Naive thymus-derived CD8-positive, alpha-beta T cell (primary cell): ENCODE results near the gene VCX2. TPM values are rescaled to one million over a fixed set of nuclear protein-coding genes. Genes with fewer than 3 reads are reported as not detected.
"Not testable (repeated sequence)": the region's sequence is repeated elsewhere in the genome, so short reads cannot be mapped to it uniquely, and the experiment has no call there.

Experiments
- ATAC-seq, 2 donors: fragments of 150-1000 bp; cut with Tn5 transposase in 1 of 2; sonication (Bioruptor Pico), chemical (Tn5 transposase) in 1 of 2; 1 replicate in 1 of 2; 2 replicates in 1 of 2; pipeline ENCODE4 v1.10.0; 2021; ENCODE audit warnings: mild to moderate bottlenecking in 2 of 2, moderate library complexity in 2 of 2
- POLR2A ChIA-PET: fragments of 350-600 bp; sonication (Branson Sonifier 250); formaldehyde crosslinking; loops from one replicate; lab custom pipeline; 2021; ENCODE audit warnings: antibody characterized with exemption; lab: Charles Lee
- DNase-seq, 10 donors: peaks; one replicate each; pipeline versions ENCODE4 v3.0.0 to v3.0.0-alpha.2; 2020 to 2022
- H3K27ac Mint-ChIP-seq, 10 donors: one replicate each; pipeline ENCODE4 v1.8.0; 2020 to 2022; ENCODE audit warnings: mild to moderate bottlenecking in 10 of 10, mixed read lengths in 10 of 10, moderate library complexity in 4 of 10, inconsistent platforms in 1 of 10
- H3K27me3 Mint-ChIP-seq, 5 donors: one replicate each; pipeline ENCODE4 v1.8.0; 2021 to 2022; ENCODE audit warnings: mixed read lengths in 5 of 5
- H3K36me3 Mint-ChIP-seq, 3 donors: one replicate each; pipeline ENCODE4 v1.8.0; 2020 to 2022; ENCODE audit warnings: mixed read lengths in 3 of 3, mild to moderate bottlenecking in 2 of 3, inconsistent platforms in 1 of 3
- H3K4me1 Mint-ChIP-seq, 4 donors: one replicate each; pipeline ENCODE4 v1.8.0; 2021 to 2022; ENCODE audit warnings: mixed read lengths in 4 of 4
- H3K4me3 Mint-ChIP-seq, 10 donors: one replicate each; pipeline ENCODE4 v1.8.0; 2020 to 2022; ENCODE audit warnings: mild to moderate bottlenecking in 10 of 10, mixed read lengths in 10 of 10, moderate library complexity in 6 of 10, inconsistent platforms in 1 of 10
- H3K9me3 Mint-ChIP-seq, 9 donors: one replicate each; pipeline ENCODE4 v1.8.0; 2020 to 2022; ENCODE audit warnings: mixed read lengths in 9 of 9, mild to moderate bottlenecking in 3 of 9, inconsistent platforms in 1 of 9, moderate library complexity in 1 of 9
- polyA plus RNA-seq, 3 donors: library from polyadenylated mRNA; unstranded; fragments of 300-500 nt; fragmentation: Illumina TruSeq; gene quantifications; one replicate each; pipeline ENCODE4 v1.2.3, GENCODE V29; 2021
- total RNA-seq, 8 experiments: library from RNA in 2 of 8; stranded (reverse) in 2 of 8; gene quantifications; one replicate each; pipeline ENCODE4 v1.2.3 and lab custom pipeline; 2021 to 2026

The VCX2 gene
- total and polyA plus RNA-seq, 5 experiments from 2014 or later, result not detected

DNA sequence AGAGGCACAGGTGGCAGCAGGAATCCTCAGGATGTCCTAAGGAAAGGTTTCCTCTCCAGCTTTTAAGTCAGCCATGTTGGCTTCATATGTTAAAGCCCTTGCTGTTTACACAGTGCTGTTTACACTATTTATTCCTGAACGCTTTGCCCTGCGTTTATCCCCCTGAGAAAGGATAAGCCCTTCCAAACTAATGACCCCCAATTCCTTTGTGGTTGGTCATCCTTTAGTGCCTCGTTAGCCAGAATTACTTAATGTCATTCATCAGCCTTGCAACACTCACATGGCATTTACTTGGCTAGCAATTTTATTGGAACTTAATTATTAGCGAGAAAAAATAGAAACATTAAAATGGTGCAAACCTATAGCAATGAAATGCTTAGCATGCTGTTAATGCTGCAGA, 23.8 kb downstream of the VCX2 start:
- Mint-ChIP-seq H3K4me3 (no peak overlapping the region), H3K4me1 (peaks cover 0 to 3% (median 0%) of the 10 kb centered on the region in 4 donors), H3K27me3 (no peaks in the 10 kb centered on the region), H3K36me3 (peaks cover 0 to 33% (median 11%) of the 10 kb centered on the region in 3 donors), H3K27ac (no peak overlapping the region), H3K9me3 (peaks cover 0 to 74% (median 20%) of the 10 kb centered on the region in 9 donors)
- POLR2A ChIA-PET, result no interaction called here
- no peak for ATAC-seq
- no peak for DNase-seq

DNA sequence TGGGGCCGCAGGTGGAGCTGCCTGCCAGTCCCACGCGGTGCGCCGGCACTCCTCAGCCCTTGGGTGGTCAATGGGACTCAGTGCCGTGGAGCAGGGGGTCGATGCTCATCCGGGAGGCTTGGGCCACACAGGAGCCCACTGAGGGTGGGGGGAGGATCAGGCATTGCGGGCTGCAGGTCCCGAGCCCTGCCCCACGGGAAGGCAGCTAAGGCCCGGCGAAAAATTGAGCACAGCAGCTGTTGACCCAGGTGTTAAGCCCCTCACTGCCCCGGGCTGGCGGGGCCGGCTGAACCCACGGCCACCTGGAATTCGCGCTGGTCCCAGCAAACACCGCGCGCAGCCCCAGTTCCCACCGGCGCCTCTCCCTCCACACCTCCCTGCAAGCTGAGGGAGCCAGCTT, 26.1 kb downstream of the VCX2 start:
- H3K36me3 Mint-ChIP-seq, result peaks cover 0 to 31% (median 6%) of the 10 kb centered on the region in 3 donors
- ATAC-seq, result no peak
- no peak overlapping the region for H3K4me3 Mint-ChIP-seq
- H3K4me1 Mint-ChIP-seq, result peaks cover 0 to 3% (median 0%) of the 10 kb centered on the region in 4 donors
- H3K9me3 Mint-ChIP-seq, result peaks cover 0 to 56% (median 14%) of the 10 kb centered on the region in 9 donors
- no peak overlapping the region for H3K27ac Mint-ChIP-seq
- POLR2A ChIA-PET, result no interaction called here
- H3K27me3 Mint-ChIP-seq, result no peaks in the 10 kb centered on the region
- no peak for DNase-seq

DNA sequence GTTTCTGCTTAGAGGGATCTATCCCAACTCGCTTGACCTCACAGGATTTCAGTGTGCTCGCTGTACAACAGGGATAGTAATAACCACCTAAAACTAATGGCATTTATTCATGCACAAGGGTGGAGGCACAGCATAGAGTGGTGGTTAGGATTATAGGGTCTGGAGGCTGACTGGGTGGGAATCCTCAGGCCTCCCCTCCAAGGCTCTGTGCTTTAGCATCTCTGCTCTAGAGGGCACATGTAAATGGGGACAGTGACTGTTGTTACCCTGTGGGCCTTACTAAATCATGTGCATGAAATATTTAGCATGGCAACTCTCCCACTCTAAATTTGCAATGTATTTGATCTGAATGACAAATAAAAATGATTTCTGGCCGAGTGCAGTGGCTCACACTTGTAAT, 29.2 kb downstream of the VCX2 start:
- ATAC-seq, result no peak

DNA sequence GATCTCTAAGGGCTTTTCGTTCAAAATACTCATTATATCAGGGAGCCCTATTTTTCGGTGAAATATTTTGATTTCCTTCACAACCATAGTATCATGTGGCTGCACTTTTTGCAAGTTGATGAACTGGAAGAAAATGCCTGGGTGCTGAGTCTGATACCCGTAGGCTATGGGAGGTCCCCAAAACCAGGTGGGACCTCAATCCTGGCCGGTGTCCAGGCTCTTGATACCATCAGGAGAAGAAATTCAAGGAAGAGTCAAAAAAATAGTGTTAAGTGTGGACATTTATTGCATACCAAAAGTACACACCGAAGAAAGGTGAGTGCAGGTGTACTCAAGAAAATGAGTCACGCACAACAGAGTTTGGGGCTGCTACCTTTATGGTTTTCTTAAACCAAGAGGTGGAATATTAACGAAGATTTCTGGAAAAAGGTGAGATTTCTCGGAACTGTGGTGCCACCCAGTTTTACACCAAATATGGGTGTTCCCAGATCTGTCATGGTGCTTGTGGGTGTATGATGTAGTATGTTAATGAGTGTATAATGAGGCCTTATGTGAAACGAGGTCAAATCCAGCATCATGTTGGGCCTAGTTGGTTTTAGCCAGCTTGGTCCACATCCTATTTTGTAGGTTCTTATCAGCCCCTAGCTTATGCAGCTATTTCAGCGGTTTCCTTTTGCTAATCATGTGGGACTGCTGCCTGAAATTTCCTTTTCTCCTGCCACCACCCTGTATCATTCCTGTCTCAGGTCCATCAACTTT, 29.9 kb downstream of the VCX2 start:
- peaks cover 0 to 15% (median 0%) of the 10 kb centered on the region in 3 donors for H3K36me3 Mint-ChIP-seq
- H3K4me1 Mint-ChIP-seq, result peaks cover 0 to 3% (median 0%) of the 10 kb centered on the region in 4 donors
- no peaks in the 10 kb centered on the region for H3K27me3 Mint-ChIP-seq
- peaks cover 0 to 22% (median 3%) of the 10 kb centered on the region in 9 donors for H3K9me3 Mint-ChIP-seq
- DNase-seq (no peak), ATAC-seq (no peak)
- no peak overlapping the region for H3K27ac Mint-ChIP-seq
- no peak overlapping the region for H3K4me3 Mint-ChIP-seq
- POLR2A ChIA-PET, result no interaction called here

More for the DNA sequence above, 29.2 kb downstream of the VCX2 start:
- Mint-ChIP-seq H3K4me3 (no peak overlapping the region), H3K4me1 (peaks cover 0 to 3% (median 0%) of the 10 kb centered on the region in 4 donors), H3K9me3 (peaks cover 0 to 29% (median 3%) of the 10 kb centered on the region in 9 donors), H3K27ac (no peak overlapping the region), H3K36me3 (peaks cover 0 to 15% (median 0%) of the 10 kb centered on the region in 3 donors), H3K27me3 (no peaks in the 10 kb centered on the region)
- DNase-seq, result no peak
- POLR2A ChIA-PET, result no interaction called here

DNA sequence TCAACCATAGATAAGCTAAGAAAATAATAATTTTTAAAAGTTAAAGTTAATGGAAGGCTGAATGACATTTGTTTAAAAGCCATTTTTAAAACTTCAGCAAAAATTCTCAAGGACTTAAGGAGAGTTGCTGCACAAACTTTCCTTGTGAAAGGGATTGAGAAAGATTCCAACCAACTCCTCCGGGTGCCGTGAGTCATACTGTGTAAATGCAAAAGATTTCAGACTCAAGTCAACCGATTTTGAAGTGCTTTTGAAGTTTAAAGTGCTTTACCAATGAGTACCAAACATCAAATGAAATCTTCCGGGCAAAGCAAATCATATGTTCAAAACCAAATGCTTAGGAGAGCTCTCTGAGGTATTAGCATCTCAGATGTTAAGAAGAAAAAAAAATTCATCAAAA, 31.4 kb downstream of the VCX2 start:
- POLR2A ChIA-PET, result no interaction called here
- DNase-seq, result no peak
- peaks cover 0 to 17% (median 3%) of the 10 kb centered on the region in 9 donors for H3K9me3 Mint-ChIP-seq

DNA sequence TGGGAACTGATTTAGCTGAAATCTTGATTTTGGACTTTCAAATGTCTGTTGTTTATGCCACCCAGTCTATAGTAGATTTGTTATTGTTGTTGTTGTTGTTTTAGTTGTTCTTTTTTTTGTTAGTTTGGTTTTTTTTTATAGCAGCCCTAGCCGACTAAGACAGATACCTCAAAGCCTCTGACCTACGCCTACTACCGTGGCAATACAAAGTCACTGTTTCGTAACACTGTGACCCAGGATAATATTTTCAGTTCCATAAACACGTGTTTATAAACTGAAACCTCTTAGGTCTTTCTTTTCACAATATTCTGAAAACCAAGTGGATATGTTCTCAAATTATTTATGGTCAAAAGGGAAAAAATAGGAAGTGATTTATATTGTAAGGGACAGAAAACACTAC, 32.8 kb downstream of the VCX2 start:
- no peaks in the 10 kb centered on the region for H3K4me1 Mint-ChIP-seq
- H3K4me3 Mint-ChIP-seq, result no peak overlapping the region
- POLR2A ChIA-PET, result no interaction called here
- ATAC-seq, result no peak
- peaks cover 0 to 19% (median 3%) of the 10 kb centered on the region in 9 donors for H3K9me3 Mint-ChIP-seq
- peaks cover 1 to 26% (median 5%) of the 10 kb centered on the region in 3 donors for H3K36me3 Mint-ChIP-seq
- DNase-seq, result no peak
- H3K27ac Mint-ChIP-seq, result no peak overlapping the region
- H3K27me3 Mint-ChIP-seq, result no peaks in the 10 kb centered on the region

More for the DNA sequence above, 31.4 kb downstream of the VCX2 start:
- no peak for ATAC-seq
- peaks cover 0 to 3% (median 0%) of the 10 kb centered on the region in 4 donors for H3K4me1 Mint-ChIP-seq
- H3K27me3 Mint-ChIP-seq, result no peaks in the 10 kb centered on the region
- peaks cover 0 to 16% (median 0%) of the 10 kb centered on the region in 3 donors for H3K36me3 Mint-ChIP-seq
- H3K27ac Mint-ChIP-seq, result no peak overlapping the region
- H3K4me3 Mint-ChIP-seq, result no peak overlapping the region

DNA sequence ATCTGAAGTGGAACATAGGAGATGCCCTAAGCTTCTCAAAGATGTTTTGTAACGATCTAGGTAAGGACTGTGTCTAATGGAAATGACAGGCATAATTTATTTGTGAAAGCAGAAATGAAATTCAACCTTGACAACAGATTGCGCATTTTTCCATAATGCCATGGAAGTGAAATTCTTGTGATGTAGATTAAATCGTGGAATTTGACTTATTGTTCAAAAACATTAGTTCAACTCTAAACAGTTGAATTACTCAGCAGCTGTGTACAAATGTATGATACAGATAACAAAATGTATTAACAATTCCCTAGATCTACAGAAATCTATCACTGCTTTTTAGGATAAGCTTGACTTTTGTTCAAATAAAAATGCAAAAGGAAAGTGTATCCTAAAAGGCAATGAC, 44.4 kb downstream of the VCX2 start:
- DNase-seq, result no peak
- Mint-ChIP-seq H3K27ac (no peak overlapping the region), H3K27me3 (no peaks in the 10 kb centered on the region), H3K36me3 (peaks cover 0 to 10% (median 3%) of the 10 kb centered on the region in 3 donors), H3K4me1 (no peaks in the 10 kb centered on the region), H3K4me3 (no peak overlapping the region), H3K9me3 (peaks cover 0 to 15% (median 0%) of the 10 kb centered on the region in 9 donors)
- no peak for ATAC-seq
- POLR2A ChIA-PET, result no interaction called here

DNA sequence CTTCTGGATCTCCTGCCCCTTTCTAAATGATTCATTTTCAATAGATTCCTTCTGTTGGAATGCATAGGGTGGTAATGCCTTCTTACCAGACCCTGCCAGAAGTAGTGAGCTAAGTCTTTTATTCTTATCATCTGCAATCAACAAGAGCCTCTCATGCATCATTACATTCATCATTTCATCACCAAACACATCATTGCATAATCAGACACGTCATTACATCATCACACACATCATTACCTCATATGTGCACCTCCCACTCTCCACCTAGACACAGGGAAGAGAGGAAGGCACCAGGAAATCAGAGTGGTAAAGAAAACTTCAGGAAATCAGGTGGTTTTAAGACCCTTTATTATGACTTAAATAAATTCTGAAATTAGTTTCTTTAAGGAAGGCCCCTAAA, 45.0 kb downstream of the VCX2 start:
- POLR2A ChIA-PET, result no interaction called here
- H3K9me3 Mint-ChIP-seq, result peaks cover 0 to 14% (median 0%) of the 10 kb centered on the region in 9 donors
- no peak overlapping the region for H3K4me3 Mint-ChIP-seq
- no peak overlapping the region for H3K27ac Mint-ChIP-seq
- H3K4me1 Mint-ChIP-seq, result no peaks in the 10 kb centered on the region
- DNase-seq (no peak), ATAC-seq (no peak)
- H3K27me3 Mint-ChIP-seq, result no peaks in the 10 kb centered on the region
- peaks cover 0 to 10% (median 2%) of the 10 kb centered on the region in 3 donors for H3K36me3 Mint-ChIP-seq

DNA sequence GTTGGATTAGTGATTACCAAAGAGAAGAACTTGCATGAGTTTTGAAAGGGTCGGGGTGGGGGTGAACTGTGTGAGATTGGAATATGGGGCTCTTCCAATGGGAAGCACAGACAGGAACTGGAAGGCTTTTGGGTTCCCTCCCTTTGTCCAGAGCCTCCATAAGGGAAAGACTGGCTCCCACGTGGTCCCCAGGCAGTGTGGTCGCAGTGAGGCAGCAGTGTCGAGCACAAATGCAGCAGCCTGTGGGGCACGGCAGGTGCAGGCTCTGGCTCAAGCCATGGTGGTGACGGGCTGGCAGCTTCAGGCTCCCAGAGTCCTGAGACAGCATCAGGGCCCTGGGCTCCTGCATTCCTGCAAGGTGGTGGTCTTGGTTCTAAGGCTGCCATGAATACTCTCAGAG, 45.5 kb downstream of the VCX2 start:
- Mint-ChIP-seq H3K4me1 (no peaks in the 10 kb centered on the region), H3K4me3 (no peak overlapping the region), H3K36me3 (peaks cover 0 to 10% (median 0%) of the 10 kb centered on the region in 3 donors), H3K27ac (no peak overlapping the region), H3K9me3 (peaks cover 0 to 14% (median 0%) of the 10 kb centered on the region in 9 donors), H3K27me3 (no peaks in the 10 kb centered on the region)
- ATAC-seq, result no peak
- no peak for DNase-seq
- POLR2A ChIA-PET, result no interaction called here

DNA sequence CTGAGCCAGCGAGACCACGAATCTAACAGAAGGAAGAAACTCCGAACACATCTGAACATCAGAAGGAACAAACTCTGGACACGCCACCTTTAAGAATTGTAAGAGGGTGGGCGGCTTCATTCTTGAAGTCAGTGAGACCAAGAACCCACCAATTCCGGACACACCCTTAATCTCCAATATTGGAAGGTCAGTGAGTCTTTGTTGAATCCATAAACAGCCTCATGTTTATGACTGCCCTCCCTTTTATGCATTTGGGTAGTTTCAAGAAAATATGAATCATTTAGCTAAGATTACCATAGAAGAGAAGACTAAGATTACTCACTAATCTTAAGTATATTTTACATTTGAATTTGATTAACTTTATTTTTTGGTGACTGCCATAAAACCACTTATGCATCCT, 48.5 kb downstream of the VCX2 start:
- Mint-ChIP-seq H3K4me3 (no peak overlapping the region), H3K27me3 (no peaks in the 10 kb centered on the region), H3K9me3 (peaks cover 0 to 21% (median 6%) of the 10 kb centered on the region in 9 donors), H3K27ac (no peak overlapping the region), H3K36me3 (peaks cover 0 to 16% (median 0%) of the 10 kb centered on the region in 3 donors), H3K4me1 (no peaks in the 10 kb centered on the region)
- DNase-seq, result no peak
- POLR2A ChIA-PET, result no interaction called here
- ATAC-seq, result no peak

DNA sequence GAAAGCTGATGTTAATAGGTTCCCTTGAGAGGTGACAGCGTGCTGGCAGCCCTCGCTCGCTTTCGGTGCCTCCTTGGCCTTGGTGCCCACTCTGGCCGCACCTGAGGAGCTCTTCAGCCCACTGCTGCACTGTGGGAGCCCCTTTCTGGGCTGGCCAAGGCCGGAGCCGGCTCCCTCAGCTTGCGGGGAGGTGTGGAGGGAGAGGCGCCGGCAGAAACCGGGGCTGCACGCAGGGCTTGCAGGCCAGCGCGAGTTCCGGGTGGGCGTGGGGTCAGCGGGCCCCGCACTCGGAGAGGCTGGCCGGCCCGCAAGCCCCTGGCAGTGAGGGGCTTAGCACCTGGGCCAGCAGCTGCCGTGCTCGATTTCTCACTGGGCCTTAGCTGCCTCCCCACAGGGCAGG, 49.7 kb downstream of the VCX2 start:
- peaks cover 0 to 28% (median 6%) of the 10 kb centered on the region in 9 donors for H3K9me3 Mint-ChIP-seq
- POLR2A ChIA-PET, H3K4me1 Mint-ChIP-seq, H3K4me3 Mint-ChIP-seq, ATAC-seq, DNase-seq, H3K27me3 Mint-ChIP-seq, H3K27ac Mint-ChIP-seq: not testable (repeated sequence)
- H3K36me3 Mint-ChIP-seq, result peaks cover 0 to 16% (median 0%) of the 10 kb centered on the region in 3 donors
